GM12878 (cell line): Measurements from ENCODE around the gene CARM1. TPM values are rescaled to one million over a fixed set of nuclear protein-coding genes. Genes with fewer than 3 reads are reported as not detected.

Experiments
- ATF3 ChIP-seq: IDR thresholded peaks from 2 replicates; pipeline ENCODE4 v1.6.1; 2011; ENCODE audit warnings: low read depth, mild to moderate bottlenecking, low read length, moderate library complexity, borderline replicate concordance; ENCODE audit errors: extremely low read depth
- CBFB ChIP-seq: IDR thresholded peaks from 2 replicates; pipeline ENCODE4 v1.6.1; 2016; ENCODE audit warnings: antibody characterized with exemption, low read depth
- CBX3 ChIP-seq: fragments of 200-600 bp; sonication (generic); IDR thresholded peaks from 2 replicates; pipeline ENCODE4 v1.6.1; 2016; ENCODE audit warnings: low read depth, borderline replicate concordance
- E4F1 ChIP-seq: fragments of 450-650 bp; IDR thresholded peaks from 2 replicates; pipeline ENCODE4 v1.6.1; 2018; ENCODE audit warnings: borderline replicate concordance, mild to moderate bottlenecking; ENCODE audit not compliant: partially characterized antibody
- ETV6 ChIP-seq, 2 experiments: fragments of 450-650 bp in 1 of 2; IDR thresholded peaks in 1 of 2; conservative IDR thresholded peaks in 1 of 2; 2 replicates each; pipeline ENCODE4 v1.6.1; 2014; ENCODE audit warnings: antibody characterized with exemption in 1 of 2, borderline replicate concordance in 1 of 2, low read depth in 1 of 2, mild to moderate bottlenecking in 1 of 2, moderate library complexity in 1 of 2
- EZH2 ChIP-seq: IDR thresholded peaks from 2 replicates; pipeline ENCODE4 v1.6.1; 2012; ENCODE audit warnings: low read depth, mild to moderate bottlenecking, control low read depth, inconsistent platforms, low read length, borderline replicate concordance; ENCODE audit not compliant: control insufficient read depth
- FOXK2 ChIP-seq: fragments of 450-650 bp; IDR thresholded peaks from 2 replicates; pipeline ENCODE4 v1.6.1; 2017; ENCODE audit warnings: mild to moderate bottlenecking, moderate library complexity
- FOXM1 ChIP-seq: IDR thresholded peaks from 2 replicates; pipeline ENCODE4 v1.6.1; 2012; ENCODE audit warnings: low read depth, mild to moderate bottlenecking, inconsistent platforms, low read length, moderate library complexity
- HSF1 ChIP-seq: fragments of 150-350 bp; IDR thresholded peaks from 2 replicates; pipeline ENCODE4 v1.6.1; 2014; ENCODE audit warnings: mild to moderate bottlenecking, low read depth, low read length
- MEF2A ChIP-seq: IDR thresholded peaks from 2 replicates; pipeline ENCODE4 v1.6.1; 2011; ENCODE audit warnings: low read depth, mild to moderate bottlenecking, low read length, moderate library complexity; ENCODE audit not compliant: insufficient read depth
- PML ChIP-seq: IDR thresholded peaks from 2 replicates; pipeline ENCODE4 v1.6.1; 2012; ENCODE audit warnings: low read length, inconsistent platforms
- SMC3 ChIP-seq: IDR thresholded peaks from 2 replicates; pipeline ENCODE4 v1.6.1; 2011; ENCODE audit warnings: low read length, improper control_type of control experiment, borderline replicate concordance
- SPI1 ChIP-seq: IDR thresholded peaks from 2 replicates; pipeline ENCODE4 v1.6.1; 2011; ENCODE audit warnings: low read depth, mild to moderate bottlenecking, low read length, moderate library complexity, borderline replicate concordance; ENCODE audit not compliant: insufficient read depth
- SUPT20H ChIP-seq: IDR thresholded peaks from 2 replicates; pipeline ENCODE4 v1.6.1; 2011; ENCODE audit warnings: low read depth, mild to moderate bottlenecking, low read length, moderate library complexity, borderline replicate concordance; ENCODE audit not compliant: control insufficient read depth
- YY1 ChIP-seq: IDR thresholded peaks from 2 replicates; pipeline ENCODE4 v1.6.1; 2011; ENCODE audit warnings: low read depth, mild to moderate bottlenecking, low read length
- ZBED1 ChIP-seq: IDR thresholded peaks from 2 replicates; pipeline ENCODE4 v1.6.1; 2016; ENCODE audit warnings: borderline replicate concordance
- ZNF592 ChIP-seq: fragments of 450-650 bp; IDR thresholded peaks from 2 replicates; pipeline ENCODE4 v1.6.1; 2017; ENCODE audit warnings: mild to moderate bottlenecking, moderate library complexity
- polyA plus RNA-seq, 11 experiments: library from polyadenylated mRNA; depleted of rRNA in 4 of 11; unstranded in 6 of 11; stranded (reverse) in 5 of 11; fragments of >200 nt; fragmentation: Nextera tagmentation in 4 of 11; fragmentation: Illumina TruSeq in 1 of 11; extraction: Ambion mirVana in 4 of 11; extraction: Trizol in 1 of 11; gene quantifications; 1 replicate in 1 of 11; 2 replicates in 10 of 11; pipeline versions ENCODE4 v1.2.1 to v1.2.3, GENCODE V29; 2011 to 2016; ENCODE audit warnings: inconsistent platforms in 2 of 11, missing spikeins in 2 of 11, low read depth in 1 of 11
- total RNA-seq, 4 experiments: library from RNA; depleted of rRNA in 3 of 4; stranded (reverse); fragments of >200 nt in 3 of 4; fragmentation: Illumina TruSeq in 1 of 4; extraction: Trizol in 1 of 4; gene quantifications; 2 replicates each; pipeline versions ENCODE4 v1.2.1 to v1.2.3, GENCODE V29; 2013 to 2021

The CARM1 gene
- total and polyA plus RNA-seq, 10 of the 15 experiments (the other 5 are each of a cell fraction or from before 2014, with no cell fraction given): 0.45 to 116 (median 39.7) TPM

- TF ChIP-seq PML (no peak), ETV6 (conservative IDR thresholded peaks at IDR 0.05 in 1 of 2, IDR thresholded peaks at IDR 0.05 in 1 of 2; ENCODE audit: borderline replicate concordance in 1 of 2, low read depth in 1 of 2) (no peak), EZH2 (no peak), FOXM1 (no peak), CBX3 (no peak), ZNF592 (no peak), SUPT20H (no peak), E4F1 (peak; percentile 76), ATF3 (no peak), YY1 (peak; percentile 98), FOXK2 (peak; percentile 93), ZBED1 (0 out of 2 replicates have a peak, but pooled peaks have one; percentile 45), SMC3 (peak; percentile 6; the same call in 1 of the 2 replicates), SPI1 (no peak), CBFB (peak; percentile 90; the same call in 1 of the 2 replicates), MEF2A (peak; percentile 73), HSF1 (peak; percentile 69)
Observed at GRCh38 chr19:10928563-10929401, 57.4 kb downstream of the CARM1 start, which contains the start of the genes TIMM29 and YIPF2 (continued).
